Suprapubic skin (tissue), 4 donors: ENCODE data around the gene MTF1.

Source experiments
- POLR2A ChIP-seq, 2 donors: fragments of 450-650 bp; IDR thresholded peaks; one replicate each; pipeline ENCODE4 v1.6.1; 2017; ENCODE audit warnings: antibody characterized with exemption in 2 of 2, mild to moderate bottlenecking in 2 of 2, moderate library complexity in 2 of 2
- POLR2AphosphoS5 ChIP-seq, 3 donors: sonication (generic); formaldehyde crosslinking; IDR thresholded peaks; one replicate each; pipeline ENCODE4 v1.6.1; 2017; ENCODE audit warnings: antibody characterized with exemption in 3 of 3
- TF ChIP-seq, protein P1 (sequence below), 2 donors: fragments of 200-600 bp in 1 of 2; fragments of 450-650 bp in 1 of 2; sonication (generic) in 1 of 2; IDR thresholded peaks; one replicate each; pipeline ENCODE4 v1.5.1; 2016 to 2019; ENCODE audit warnings: antibody characterized with exemption in 2 of 2, mild to moderate bottlenecking in 1 of 2, moderate library complexity in 1 of 2

DNA sequence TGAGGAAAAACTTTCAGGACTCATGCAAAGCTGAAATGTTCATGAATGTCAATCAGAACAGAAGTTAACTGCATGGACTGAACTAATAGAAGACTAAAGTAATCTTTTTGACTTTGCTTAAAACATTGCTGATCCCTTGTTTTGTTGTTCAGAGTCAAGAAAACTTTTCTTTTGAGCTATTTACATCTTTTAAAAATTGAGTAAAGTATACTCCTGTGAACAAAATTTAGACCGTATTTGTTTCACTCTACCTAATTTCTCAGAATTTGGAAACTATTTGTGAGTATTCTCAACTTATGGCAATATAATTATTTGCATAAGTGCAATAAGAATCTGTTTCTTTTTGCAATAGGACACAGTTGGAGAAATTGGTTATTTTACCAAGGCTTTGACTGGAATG is 46.3 kb upstream of the MTF1 start:
- TF ChIP-seq, protein P1, sequence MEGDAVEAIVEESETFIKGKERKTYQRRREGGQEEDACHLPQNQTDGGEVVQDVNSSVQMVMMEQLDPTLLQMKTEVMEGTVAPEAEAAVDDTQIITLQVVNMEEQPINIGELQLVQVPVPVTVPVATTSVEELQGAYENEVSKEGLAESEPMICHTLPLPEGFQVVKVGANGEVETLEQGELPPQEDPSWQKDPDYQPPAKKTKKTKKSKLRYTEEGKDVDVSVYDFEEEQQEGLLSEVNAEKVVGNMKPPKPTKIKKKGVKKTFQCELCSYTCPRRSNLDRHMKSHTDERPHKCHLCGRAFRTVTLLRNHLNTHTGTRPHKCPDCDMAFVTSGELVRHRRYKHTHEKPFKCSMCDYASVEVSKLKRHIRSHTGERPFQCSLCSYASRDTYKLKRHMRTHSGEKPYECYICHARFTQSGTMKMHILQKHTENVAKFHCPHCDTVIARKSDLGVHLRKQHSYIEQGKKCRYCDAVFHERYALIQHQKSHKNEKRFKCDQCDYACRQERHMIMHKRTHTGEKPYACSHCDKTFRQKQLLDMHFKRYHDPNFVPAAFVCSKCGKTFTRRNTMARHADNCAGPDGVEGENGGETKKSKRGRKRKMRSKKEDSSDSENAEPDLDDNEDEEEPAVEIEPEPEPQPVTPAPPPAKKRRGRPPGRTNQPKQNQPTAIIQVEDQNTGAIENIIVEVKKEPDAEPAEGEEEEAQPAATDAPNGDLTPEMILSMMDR (IDR thresholded peaks at IDR 0.05): no peak
- TF ChIP-seq POLR2A (IDR thresholded peaks at IDR 0.05) (no peak), POLR2AphosphoS5 (IDR thresholded peaks at IDR 0.05) (no peak)
